HEK293T (cell line): Measurements from ENCODE around the gene SUSD1.
A peak's percentile ranks its signal among the peaks of the same experiment; 100 is the strongest.

ENCODE experiments used
- CTCF ChIA-PET: fragments of 350-600 bp; formaldehyde crosslinking; extraction: SDS; loops from one replicate; lab custom pipeline; 2021; ENCODE audit warnings: antibody characterized with exemption, inconsistent platforms; lab: Yijun Ruan, JAX
- POLR2A ChIA-PET: fragments of 350-600 bp; formaldehyde crosslinking; extraction: SDS; loops from one replicate; lab custom pipeline; 2020; ENCODE audit warnings: antibody characterized with exemption, inconsistent platforms; lab: Yijun Ruan, JAX
- DNase-seq: peaks from one replicate; pipeline ENCODE4 v3.0.0; 2012; ENCODE audit warnings: mixed read lengths; ENCODE audit errors: extremely low spot score
- BHLHE40 ChIP-seq: fragments of 450-650 bp; IDR thresholded peaks from 2 replicates; pipeline ENCODE4 v1.6.1; 2016; ENCODE audit warnings: mild to moderate bottlenecking, moderate library complexity, borderline replicate concordance
- CTBP1 ChIP-seq: fragments of 450-650 bp; IDR thresholded peaks from 2 replicates; pipeline ENCODE4 v1.6.1; 2016; ENCODE audit warnings: borderline replicate concordance
- ELF4 ChIP-seq: fragments of 450-650 bp; IDR thresholded peaks from 2 replicates; pipeline ENCODE4 v1.6.1; 2017; ENCODE audit warnings: antibody characterized with exemption
- FOXA1 ChIP-seq: fragments of 450-650 bp; IDR thresholded peaks from 2 replicates; pipeline ENCODE4 v1.6.1; 2016; ENCODE audit warnings: mild to moderate bottlenecking
- FOXK2 ChIP-seq: fragments of 450-650 bp; IDR thresholded peaks from 2 replicates; pipeline ENCODE4 v1.6.1; 2016; ENCODE audit warnings: mild to moderate bottlenecking
- FOXM1 ChIP-seq: fragments of 450-650 bp; IDR thresholded peaks from 2 replicates; pipeline ENCODE4 v1.6.1; 2017; ENCODE audit warnings: mild to moderate bottlenecking, borderline replicate concordance
- HDGF ChIP-seq: fragments of 450-650 bp; IDR thresholded peaks from 2 replicates; pipeline ENCODE4 v1.6.1; 2017; ENCODE audit warnings: antibody characterized with exemption, borderline replicate concordance
- L3MBTL2 ChIP-seq: fragments of 450-650 bp; conservative IDR thresholded peaks from 2 replicates; pipeline ENCODE4 v1.6.1; 2016; ENCODE audit warnings: mild to moderate bottlenecking
- LEF1 ChIP-seq: fragments of 450-650 bp; IDR thresholded peaks from 2 replicates; pipeline ENCODE4 v1.6.1; 2017; ENCODE audit warnings: mild to moderate bottlenecking, borderline replicate concordance
- NFRKB ChIP-seq: fragments of 450-650 bp; IDR thresholded peaks from 2 replicates; pipeline ENCODE4 v1.6.1; 2016; ENCODE audit warnings: mild to moderate bottlenecking, moderate library complexity
- SP1 ChIP-seq: fragments of 450-650 bp; IDR thresholded peaks from 2 replicates; pipeline ENCODE4 v1.6.1; 2017
- SUZ12 ChIP-seq: fragments of 450-650 bp; IDR thresholded peaks from 2 replicates; pipeline ENCODE4 v1.6.1; 2016; ENCODE audit warnings: mild to moderate bottlenecking
- TARDBP ChIP-seq: fragments of 450-650 bp; IDR thresholded peaks from 2 replicates; pipeline ENCODE4 v1.6.1; 2016
- ZNF384 ChIP-seq: fragments of 450-650 bp; IDR thresholded peaks from 2 replicates; pipeline ENCODE4 v1.6.1; 2016
- TF ChIP-seq, protein P1 (sequence below): fragments of 450-650 bp; IDR thresholded peaks from 2 replicates; pipeline ENCODE4 v1.6.1; 2016

Gene SUSD1

GRCh38 chr9:112174965-112175795 lies at the start of gene SUSD1:
Gene SUSD1 (minus strand): TSS chr9:112175297. CDS start chr9:112175235, 62 bp downstream.
- CTCF ChIA-PET: no interaction called here
- POLR2A ChIA-PET: interaction anchor here (0.7 to 2.0 kb wide), 3 partner anchors 14 to 158 kb away, joined by 3 to 8 read pairs (median 8); partner anchors contain the start of gene PTBP3
- TF ChIP-seq ELF4 (no peak), HDGF (no peak), CTBP1 (no peak)
- TF ChIP-seq, protein P1, sequence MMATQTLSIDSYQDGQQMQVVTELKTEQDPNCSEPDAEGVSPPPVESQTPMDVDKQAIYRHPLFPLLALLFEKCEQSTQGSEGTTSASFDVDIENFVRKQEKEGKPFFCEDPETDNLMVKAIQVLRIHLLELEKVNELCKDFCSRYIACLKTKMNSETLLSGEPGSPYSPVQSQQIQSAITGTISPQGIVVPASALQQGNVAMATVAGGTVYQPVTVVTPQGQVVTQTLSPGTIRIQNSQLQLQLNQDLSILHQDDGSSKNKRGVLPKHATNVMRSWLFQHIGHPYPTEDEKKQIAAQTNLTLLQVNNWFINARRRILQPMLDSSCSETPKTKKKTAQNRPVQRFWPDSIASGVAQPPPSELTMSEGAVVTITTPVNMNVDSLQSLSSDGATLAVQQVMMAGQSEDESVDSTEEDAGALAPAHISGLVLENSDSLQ: no peak

GRCh38 chr9:112224401-112225289 lies 49.5 kb upstream of the SUSD1 start:
- no peak for DNase-seq
- ChIA-PET CTCF (no interaction called here), POLR2A (interaction anchor here (1.9 kb wide), 1 partner anchor 10 kb away, joined by 4 read pairs; no protein-coding TSS in a partner anchor)
- no peak for TF ChIP-seq NFRKB
- TF ChIP-seq LEF1: no peak

More at GRCh38 chr9:112174965-112175795, at the start of gene SUSD1:
- DNase-seq: peak; percentile 51

GRCh38 chr9:112218908-112219307 lies 43.8 kb upstream of the SUSD1 start:
- no peak for DNase-seq
- ChIA-PET POLR2A (no interaction called here), CTCF (no interaction called here)
- TF ChIP-seq TARDBP (no peak), FOXK2 (no peak), FOXA1 (no peak)

DNA sequence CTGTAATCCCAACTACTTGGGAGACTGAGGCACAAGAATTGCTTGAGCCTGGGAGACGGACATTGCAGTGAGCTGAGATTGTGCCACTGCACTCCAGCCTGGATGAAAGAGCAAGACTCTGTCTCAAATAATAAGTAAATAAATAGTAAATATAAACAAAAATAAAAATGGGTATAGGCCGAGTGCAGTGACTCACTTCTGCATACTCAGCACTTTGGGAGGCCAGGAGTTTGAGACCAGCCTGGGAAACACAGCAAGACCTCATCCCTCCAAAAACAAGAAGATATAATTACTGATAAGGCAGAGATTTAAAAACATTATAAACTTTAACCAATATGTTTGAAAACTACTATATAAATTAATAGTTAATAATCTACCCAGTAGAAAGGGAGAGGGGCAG lies 37.8 kb upstream of the SUSD1 start:
- ChIA-PET POLR2A (no interaction called here), CTCF (interaction anchor here (0.6 kb wide), 1 partner anchor 158 kb away, joined by 3 read pairs; no protein-coding TSS in a partner anchor)
- TF ChIP-seq BHLHE40 (no peak), CTBP1 (no peak), SP1 (no peak), NFRKB (no peak)
- DNase-seq: no peak

DNA sequence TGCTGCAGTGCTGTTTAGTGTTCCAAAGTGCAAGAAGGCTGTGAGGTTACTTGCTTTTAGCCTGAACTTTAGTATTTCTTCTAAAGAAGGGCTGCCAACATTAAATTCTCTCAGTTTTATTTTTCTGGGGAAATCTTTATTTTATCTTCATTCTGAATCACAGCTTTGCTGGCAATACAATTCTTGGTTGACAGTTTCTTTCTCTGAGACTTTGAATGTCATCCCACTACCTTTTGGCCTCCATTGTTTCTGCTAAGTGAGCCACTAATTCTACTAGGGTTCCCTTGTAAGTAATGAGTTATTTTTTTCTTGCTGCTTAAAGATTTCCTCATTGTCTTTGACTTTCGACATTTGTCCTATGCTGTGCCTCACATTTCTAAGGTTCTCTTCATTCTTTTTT lies 32.4 kb upstream of the SUSD1 start:
- ChIA-PET POLR2A (no interaction called here), CTCF (no interaction called here)
- no peak for TF ChIP-seq FOXK2
- TF ChIP-seq L3MBTL2: no peak
- TF ChIP-seq FOXM1: no peak
- no peak for TF ChIP-seq BHLHE40
- no peak for TF ChIP-seq SUZ12
- TF ChIP-seq FOXA1: no peak
- TF ChIP-seq ELF4: no peak
- no peak for TF ChIP-seq LEF1
- TF ChIP-seq HDGF: no peak
- TF ChIP-seq, protein P1: no peak
- TF ChIP-seq ZNF384: no peak
- DNase-seq: no peak

DNA sequence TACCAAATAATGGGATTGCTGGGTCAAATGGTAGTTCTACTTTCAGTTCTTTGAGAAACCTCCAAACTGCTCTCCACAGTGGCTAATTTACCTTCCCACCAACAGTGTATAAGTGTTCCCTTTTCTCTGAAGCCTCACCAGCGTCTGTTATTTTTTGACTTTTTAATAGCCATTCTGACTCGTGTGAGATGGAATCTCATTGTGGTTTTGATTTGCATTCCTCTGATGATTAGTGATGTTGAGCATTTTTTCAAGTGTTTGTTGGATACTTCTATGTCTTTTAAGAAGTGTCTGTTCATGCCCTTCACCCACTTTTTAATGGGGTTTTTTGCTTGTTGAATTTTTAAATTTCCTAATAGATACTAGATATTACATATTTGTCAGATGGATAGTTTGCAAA lies 28.4 kb upstream of the SUSD1 start:
- TF ChIP-seq LEF1 (no peak), FOXA1 (no peak)
- no peak for DNase-seq
- POLR2A ChIA-PET: no interaction called here
- CTCF ChIA-PET: no interaction called here

- ChIA-PET CTCF (no interaction called here), POLR2A (interaction anchor here (0.9 kb wide), 1 partner anchor 20 kb away, joined by 3 read pairs; no protein-coding TSS in a partner anchor)
- TF ChIP-seq SP1 (no peak), L3MBTL2 (0 out of 2 replicates have a peak, but pooled peaks have one; percentile 10), FOXM1 (no peak)
These were observed 25.6 kb upstream of the SUSD1 start for GRCh38 chr9:112200711-112201110.

More at GRCh38 chr9:112200711-112201110, 25.6 kb upstream of the SUSD1 start:
- DNase-seq: no peak
